SU-DHL-6 (cell line): ENCODE results near the gene SURF4.

ENCODE experiments used
- CTCF ChIP-seq: fragments of 200-600 bp; sonication (generic); IDR thresholded peaks from one replicate; pipeline ENCODE4 v1.5.1; 2017; ENCODE audit warnings: antibody characterized with exemption, mild to moderate bottlenecking, low read length, moderate library complexity; ENCODE audit not compliant: insufficient read depth, poor library complexity, severe bottlenecking
- EZH2phosphoT487 ChIP-seq: fragments of 200-600 bp; sonication (generic), shearing (Covaris generic); conservative IDR thresholded peaks from 2 replicates; pipeline ENCODE4 v1.6.1; 2018; ENCODE audit warnings: mild to moderate bottlenecking, antibody characterized with exemption, low read length, moderate library complexity, mixed read lengths

DNA sequence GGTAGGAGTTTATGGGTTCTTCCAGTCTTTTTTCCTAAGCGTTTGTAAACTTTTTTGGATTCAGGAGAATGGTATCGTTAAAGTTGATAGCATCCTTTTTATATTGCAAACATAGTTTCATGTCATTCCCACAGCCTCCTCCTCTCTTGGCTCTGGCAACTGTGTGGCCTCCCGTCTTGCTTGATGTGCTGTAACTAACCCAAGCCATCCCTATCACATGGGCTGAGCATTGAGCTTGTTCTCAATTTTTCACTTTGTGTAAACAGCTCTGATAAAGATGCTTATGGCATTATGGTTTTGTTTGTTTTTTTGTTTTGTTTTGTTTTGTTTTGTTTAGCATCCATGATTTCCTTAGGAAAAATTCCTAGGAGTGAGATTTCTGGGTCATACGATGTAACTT is 4.9 kb upstream of the SURF4 start:
- TF ChIP-seq CTCF: no peak
- no peak for TF ChIP-seq EZH2phosphoT487
